Neural cell (in vitro differentiated cells): ENCODE data around the gene KNOP1. TPM values are rescaled to one million over a fixed set of nuclear protein-coding genes. Genes with fewer than 3 reads are reported as not detected.

Source experiments
- H2AFZ ChIP-seq: fragments of 200-600, 300-800 bp; sonication (generic), shearing (Covaris generic); 2 replicates; pipeline ENCODE4 v1.6.0; 2014; ENCODE audit warnings: low read depth, mild to moderate bottlenecking, antibody characterized with exemption, low read length, moderate library complexity
- H3F3A ChIP-seq: fragments of 200-600 bp; shearing (Covaris generic); 2 replicates; pipeline ENCODE4 v1.6.1; 2016; ENCODE audit warnings: mild to moderate bottlenecking, moderate library complexity, mixed read lengths, antibody characterized with exemption, low read length; ENCODE audit not compliant: insufficient read depth, poor library complexity, severe bottlenecking
- H3K27ac ChIP-seq: fragments of 200-600, 300-800 bp; sonication (generic), shearing (Covaris generic); 2 replicates; pipeline ENCODE4 v1.5.1; 2014; ENCODE audit warnings: mild to moderate bottlenecking, low read length, moderate library complexity
- H3K27me3 ChIP-seq: fragments of 300-800, 200-600 bp; sonication (generic), shearing (Covaris generic); 2 replicates; pipeline ENCODE4 v1.6.0; 2014; ENCODE audit warnings: mild to moderate bottlenecking, low read depth, low read length, moderate library complexity; ENCODE audit not compliant: insufficient read depth
- H3K36me3 ChIP-seq: fragments of 300-800, 200-600 bp; sonication (generic), shearing (Covaris generic); 2 replicates; pipeline ENCODE4 v1.5.1; 2014; ENCODE audit warnings: mild to moderate bottlenecking, antibody characterized with exemption, low read length, moderate library complexity; ENCODE audit not compliant: insufficient read depth
- H3K4me2 ChIP-seq: fragments of 300-800, 200-600 bp; sonication (generic), shearing (Covaris generic); 2 replicates; pipeline ENCODE4 v1.6.0; 2014; ENCODE audit warnings: mild to moderate bottlenecking, low read length
- H3K4me3 ChIP-seq: fragments of 300-800, 200-600 bp; sonication (generic), shearing (Covaris generic); 2 replicates; pipeline ENCODE4 v1.5.1; 2014; ENCODE audit warnings: mild to moderate bottlenecking, low read length, moderate library complexity
- H3K79me2 ChIP-seq: fragments of 200-600 bp; shearing (Covaris generic); replicated peaks from 2 replicates; pipeline ENCODE4 v1.6.0; 2014; ENCODE audit warnings: mild to moderate bottlenecking, low read length, moderate library complexity; ENCODE audit not compliant: insufficient read depth
- H3K9ac ChIP-seq: fragments of 300-800, 200-600 bp; sonication (generic), shearing (Covaris generic); 2 replicates; pipeline ENCODE4 v1.6.1; 2016; ENCODE audit warnings: mild to moderate bottlenecking, low read length, mixed read lengths
- H3K9me2 ChIP-seq: fragments of 200-600 bp; shearing (Covaris generic); 2 replicates; pipeline ENCODE4 v1.6.1; 2016; ENCODE audit warnings: mild to moderate bottlenecking, low read length, mixed read lengths; ENCODE audit not compliant: insufficient read depth
- H3K9me3 ChIP-seq: fragments of 200-600, 300-800 bp; sonication (generic), shearing (Covaris generic); 2 replicates; pipeline ENCODE4 v1.6.1; 2016; ENCODE audit warnings: mild to moderate bottlenecking, mixed run types, low read length, moderate library complexity, mixed read lengths
- H4K20me1 ChIP-seq: fragments of 200-600 bp; shearing (Covaris generic); 2 replicates; pipeline ENCODE4 v1.6.1; 2016; ENCODE audit warnings: mild to moderate bottlenecking, mixed run types; ENCODE audit not compliant: insufficient read depth
- EP300 ChIP-seq: fragments of 450-650 bp; conservative IDR thresholded peaks from 2 replicates; pipeline ENCODE4 v1.6.1; 2014; ENCODE audit warnings: antibody characterized with exemption, mild to moderate bottlenecking, moderate library complexity; ENCODE audit not compliant: poor library complexity, severe bottlenecking
- EZH2 ChIP-seq: fragments of 200-600, 300-800 bp; shearing (Covaris generic), sonication (generic); IDR thresholded peaks from 2 replicates; pipeline ENCODE4 v1.6.1; 2014; ENCODE audit warnings: antibody characterized with exemption, low read length, borderline replicate concordance, mild to moderate bottlenecking; ENCODE audit not compliant: insufficient read depth, poor library complexity, severe bottlenecking
- MXI1 ChIP-seq: fragments of 450-650 bp; conservative IDR thresholded peaks from 2 replicates; pipeline ENCODE4 v1.6.1; 2014; ENCODE audit warnings: antibody characterized with exemption, mild to moderate bottlenecking; ENCODE audit not compliant: poor library complexity, severe bottlenecking
- POLR2AphosphoS5 ChIP-seq: IDR thresholded peaks from 2 replicates; pipeline ENCODE4 v1.6.1; 2012
- RAD21 ChIP-seq: fragments of 450-650 bp; conservative IDR thresholded peaks from 2 replicates; pipeline ENCODE4 v1.6.1; 2014; ENCODE audit warnings: antibody characterized with exemption, mild to moderate bottlenecking, moderate library complexity
- SMC3 ChIP-seq: fragments of 450-650 bp; conservative IDR thresholded peaks from 2 replicates; pipeline ENCODE4 v1.6.1; 2014; ENCODE audit warnings: antibody characterized with exemption, mild to moderate bottlenecking, moderate library complexity; ENCODE audit not compliant: poor library complexity
- TAF1 ChIP-seq: IDR thresholded peaks from 2 replicates; pipeline ENCODE4 v1.6.1; 2012; ENCODE audit warnings: low read depth
- polyA plus RNA-seq: library from polyadenylated mRNA; depleted of rRNA; stranded (reverse); fragments of >200 nt; gene quantifications from 2 replicates; pipeline ENCODE4 v1.2.3, GENCODE V29; 2014
- TF ChIP-seq, protein P1 (sequence below): fragments of 450-650 bp; IDR thresholded peaks from 2 replicates; pipeline ENCODE4 v1.5.1; 2014; ENCODE audit warnings: antibody characterized with exemption, mild to moderate bottlenecking, moderate library complexity; ENCODE audit not compliant: poor library complexity, severe bottlenecking
- TF ChIP-seq, protein P2 (sequence below): IDR thresholded peaks from 2 replicates; pipeline ENCODE4 v1.6.1; 2012; ENCODE audit warnings: borderline replicate concordance

KNOP1 gene
- polyA plus RNA-seq, 1 donor from 2014 or later: 40.1 TPM

- Histone ChIP-seq H3K4me3 (no peak overlapping the region), H3K36me3 (no peaks in the 10 kb centered on the region), H3K4me2 (no peak overlapping the region), H3K79me2 (no peaks in the 10 kb centered on the region), H3K9ac (no peak overlapping the region), H3K9me3 (no peaks in the 10 kb centered on the region), H3F3A (no peaks in the 10 kb centered on the region), H2AFZ (no peak overlapping the region), H4K20me1 (no peaks in the 10 kb centered on the region), H3K9me2 (no peaks in the 10 kb centered on the region), H3K27me3 (no peaks in the 10 kb centered on the region), H3K27ac (no peak overlapping the region)
- TF ChIP-seq, protein P1, sequence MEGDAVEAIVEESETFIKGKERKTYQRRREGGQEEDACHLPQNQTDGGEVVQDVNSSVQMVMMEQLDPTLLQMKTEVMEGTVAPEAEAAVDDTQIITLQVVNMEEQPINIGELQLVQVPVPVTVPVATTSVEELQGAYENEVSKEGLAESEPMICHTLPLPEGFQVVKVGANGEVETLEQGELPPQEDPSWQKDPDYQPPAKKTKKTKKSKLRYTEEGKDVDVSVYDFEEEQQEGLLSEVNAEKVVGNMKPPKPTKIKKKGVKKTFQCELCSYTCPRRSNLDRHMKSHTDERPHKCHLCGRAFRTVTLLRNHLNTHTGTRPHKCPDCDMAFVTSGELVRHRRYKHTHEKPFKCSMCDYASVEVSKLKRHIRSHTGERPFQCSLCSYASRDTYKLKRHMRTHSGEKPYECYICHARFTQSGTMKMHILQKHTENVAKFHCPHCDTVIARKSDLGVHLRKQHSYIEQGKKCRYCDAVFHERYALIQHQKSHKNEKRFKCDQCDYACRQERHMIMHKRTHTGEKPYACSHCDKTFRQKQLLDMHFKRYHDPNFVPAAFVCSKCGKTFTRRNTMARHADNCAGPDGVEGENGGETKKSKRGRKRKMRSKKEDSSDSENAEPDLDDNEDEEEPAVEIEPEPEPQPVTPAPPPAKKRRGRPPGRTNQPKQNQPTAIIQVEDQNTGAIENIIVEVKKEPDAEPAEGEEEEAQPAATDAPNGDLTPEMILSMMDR: no peak
- TF ChIP-seq MXI1 (no peak), EP300 (no peak), TAF1 (no peak), EZH2 (no peak), POLR2AphosphoS5 (no peak), SMC3 (no peak), RAD21 (no peak)
- TF ChIP-seq, protein P2, sequence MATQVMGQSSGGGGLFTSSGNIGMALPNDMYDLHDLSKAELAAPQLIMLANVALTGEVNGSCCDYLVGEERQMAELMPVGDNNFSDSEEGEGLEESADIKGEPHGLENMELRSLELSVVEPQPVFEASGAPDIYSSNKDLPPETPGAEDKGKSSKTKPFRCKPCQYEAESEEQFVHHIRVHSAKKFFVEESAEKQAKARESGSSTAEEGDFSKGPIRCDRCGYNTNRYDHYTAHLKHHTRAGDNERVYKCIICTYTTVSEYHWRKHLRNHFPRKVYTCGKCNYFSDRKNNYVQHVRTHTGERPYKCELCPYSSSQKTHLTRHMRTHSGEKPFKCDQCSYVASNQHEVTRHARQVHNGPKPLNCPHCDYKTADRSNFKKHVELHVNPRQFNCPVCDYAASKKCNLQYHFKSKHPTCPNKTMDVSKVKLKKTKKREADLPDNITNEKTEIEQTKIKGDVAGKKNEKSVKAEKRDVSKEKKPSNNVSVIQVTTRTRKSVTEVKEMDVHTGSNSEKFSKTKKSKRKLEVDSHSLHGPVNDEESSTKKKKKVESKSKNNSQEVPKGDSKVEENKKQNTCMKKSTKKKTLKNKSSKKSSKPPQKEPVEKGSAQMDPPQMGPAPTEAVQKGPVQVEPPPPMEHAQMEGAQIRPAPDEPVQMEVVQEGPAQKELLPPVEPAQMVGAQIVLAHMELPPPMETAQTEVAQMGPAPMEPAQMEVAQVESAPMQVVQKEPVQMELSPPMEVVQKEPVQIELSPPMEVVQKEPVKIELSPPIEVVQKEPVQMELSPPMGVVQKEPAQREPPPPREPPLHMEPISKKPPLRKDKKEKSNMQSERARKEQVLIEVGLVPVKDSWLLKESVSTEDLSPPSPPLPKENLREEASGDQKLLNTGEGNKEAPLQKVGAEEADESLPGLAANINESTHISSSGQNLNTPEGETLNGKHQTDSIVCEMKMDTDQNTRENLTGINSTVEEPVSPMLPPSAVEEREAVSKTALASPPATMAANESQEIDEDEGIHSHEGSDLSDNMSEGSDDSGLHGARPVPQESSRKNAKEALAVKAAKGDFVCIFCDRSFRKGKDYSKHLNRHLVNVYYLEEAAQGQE: no peak
Measured at GRCh38 chr16:19737306-19738038, 19.4 kb upstream of the KNOP1 start.

GRCh38 chr16:19735074-19735867 is 17.2 kb upstream of the KNOP1 start:
- Histone ChIP-seq H3K79me2 (no peaks in the 10 kb centered on the region), H3K4me3 (no peak overlapping the region), H3K36me3 (no peaks in the 10 kb centered on the region), H3K9me2 (no peaks in the 10 kb centered on the region), H3K9ac (no peak overlapping the region), H2AFZ (no peak overlapping the region), H3K9me3 (no peaks in the 10 kb centered on the region), H3K27me3 (no peaks in the 10 kb centered on the region), H3K4me2 (no peak overlapping the region), H4K20me1 (no peaks in the 10 kb centered on the region), H3K27ac (no peak overlapping the region), H3F3A (no peaks in the 10 kb centered on the region)
- TF ChIP-seq, protein P2: no peak
- no peak for TF ChIP-seq SMC3
- no peak for TF ChIP-seq TAF1
- TF ChIP-seq EP300: no peak
- no peak for TF ChIP-seq RAD21
- no peak for TF ChIP-seq POLR2AphosphoS5
- TF ChIP-seq EZH2: no peak
- TF ChIP-seq, protein P1: no peak
- TF ChIP-seq MXI1: no peak
